Measurements from ENCODE around the gene TNFRSF13B. TPM values are rescaled to one million over a fixed set of nuclear protein-coding genes. Genes with fewer than 3 reads are reported as not detected.

Gene TNFRSF13B
- total RNA-seq, 1 experiment from 2014 or later: not detected

Other genes starting within 250 kb of the TNFRSF13B start
- 193 and 199 TPM in 2 replicates for gene MPRIP, start 70.3 kb upstream of the TNFRSF13B start, total RNA-seq (2014; rRNA removed; shearing (Covaris generic))
- 1.0 and 1.1 TPM in 2 replicates for gene PLD6, start 234.2 kb upstream of the TNFRSF13B start, total RNA-seq (2014; rRNA removed; shearing (Covaris generic))